NCI-H510A treated with DMSO at 0.1 percent for 48 hours (cell line): ENCODE results near the gene FOXR2.

Source experiments
- DNase-seq: peaks from one replicate; lab custom pipeline; 2025; lab: John Stamatoyannopoulos, UW

The FOXR2 gene, protein sequence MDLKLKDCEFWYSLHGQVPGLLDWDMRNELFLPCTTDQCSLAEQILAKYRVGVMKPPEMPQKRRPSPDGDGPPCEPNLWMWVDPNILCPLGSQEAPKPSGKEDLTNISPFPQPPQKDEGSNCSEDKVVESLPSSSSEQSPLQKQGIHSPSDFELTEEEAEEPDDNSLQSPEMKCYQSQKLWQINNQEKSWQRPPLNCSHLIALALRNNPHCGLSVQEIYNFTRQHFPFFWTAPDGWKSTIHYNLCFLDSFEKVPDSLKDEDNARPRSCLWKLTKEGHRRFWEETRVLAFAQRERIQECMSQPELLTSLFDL

DNA sequence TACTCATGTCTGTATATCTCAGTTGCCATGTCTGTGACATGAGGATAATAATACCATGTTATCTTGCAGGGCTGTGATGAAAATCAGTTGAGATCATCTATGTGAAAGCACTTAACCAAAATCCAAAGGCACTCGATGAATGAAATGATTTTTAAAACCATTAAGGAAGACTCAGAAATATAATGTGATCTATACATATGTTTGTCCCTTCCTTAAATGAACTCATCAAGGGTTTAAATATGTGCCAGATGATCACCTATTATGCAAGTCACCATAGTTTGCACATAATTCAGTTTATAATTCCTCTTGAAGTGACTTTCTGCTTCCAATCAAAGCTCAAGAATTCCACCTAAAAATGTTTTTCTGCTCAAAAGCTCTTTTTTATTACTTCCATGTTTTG is at the start of gene FOXR2:
Gene FOXR2, plus strand, starts transcription at position 301 of the 400 bp plus-strand sequence. CDS start 312 bp downstream, outside the sequence.
- no peak for DNase-seq

DNA sequence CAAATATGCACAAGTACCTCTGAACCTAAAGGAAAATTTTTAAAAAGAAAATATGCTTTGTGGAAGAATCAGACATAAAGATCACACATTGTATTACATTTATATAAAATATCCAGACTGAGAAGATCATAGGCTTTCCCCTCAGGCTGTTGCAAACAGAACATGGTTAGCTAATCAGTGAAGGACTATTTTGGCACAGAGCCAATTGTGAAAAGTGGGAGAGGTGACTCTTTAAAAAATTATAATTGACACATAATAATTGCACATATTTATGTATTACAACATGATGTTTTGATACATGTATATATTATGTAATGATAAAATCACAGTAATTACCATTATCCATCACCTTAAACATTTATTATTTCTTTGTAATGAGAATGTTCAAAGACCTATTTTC is 44.1 kb upstream of the FOXR2 start:
- no peak for DNase-seq

DNA sequence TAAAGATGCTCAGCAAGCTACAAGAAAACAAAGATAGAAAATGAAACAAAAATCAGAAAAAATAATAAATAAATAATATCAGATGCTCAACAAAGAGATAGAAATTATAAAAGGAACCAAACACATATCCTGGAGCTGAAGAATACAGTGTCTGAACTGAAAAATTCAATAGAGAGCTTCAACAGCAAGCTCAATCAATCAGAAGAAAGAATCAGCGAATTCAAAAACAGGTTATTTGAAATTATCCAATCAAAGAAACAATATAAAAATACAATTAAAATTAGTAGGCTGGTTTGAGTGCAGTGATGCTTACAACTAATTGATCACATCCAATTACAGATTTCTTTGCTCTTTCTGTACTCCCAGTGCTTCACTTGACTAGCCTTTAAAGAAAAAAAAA is 40.8 kb upstream of the FOXR2 start:
- no peak for DNase-seq

DNA sequence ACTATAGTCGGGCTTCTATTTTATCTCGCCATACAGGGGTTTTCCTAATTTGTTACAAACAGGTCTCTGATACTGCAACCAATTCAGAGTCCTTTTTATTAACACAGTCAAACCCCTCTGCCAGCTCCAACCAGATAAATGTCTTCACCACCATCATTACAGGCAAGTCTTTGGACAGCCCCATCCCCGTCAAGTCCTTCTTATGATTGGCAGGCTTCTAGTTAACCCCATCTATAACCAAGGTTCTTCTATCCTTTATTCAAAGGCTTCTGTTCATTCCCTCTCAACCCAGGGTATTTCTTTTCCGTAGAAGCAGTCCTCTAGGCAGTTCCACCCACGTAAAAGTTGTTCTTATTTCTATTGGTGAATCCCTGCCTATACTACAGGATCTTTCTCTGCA is 29.9 kb upstream of the FOXR2 start:
- DNase-seq: no peak

DNA sequence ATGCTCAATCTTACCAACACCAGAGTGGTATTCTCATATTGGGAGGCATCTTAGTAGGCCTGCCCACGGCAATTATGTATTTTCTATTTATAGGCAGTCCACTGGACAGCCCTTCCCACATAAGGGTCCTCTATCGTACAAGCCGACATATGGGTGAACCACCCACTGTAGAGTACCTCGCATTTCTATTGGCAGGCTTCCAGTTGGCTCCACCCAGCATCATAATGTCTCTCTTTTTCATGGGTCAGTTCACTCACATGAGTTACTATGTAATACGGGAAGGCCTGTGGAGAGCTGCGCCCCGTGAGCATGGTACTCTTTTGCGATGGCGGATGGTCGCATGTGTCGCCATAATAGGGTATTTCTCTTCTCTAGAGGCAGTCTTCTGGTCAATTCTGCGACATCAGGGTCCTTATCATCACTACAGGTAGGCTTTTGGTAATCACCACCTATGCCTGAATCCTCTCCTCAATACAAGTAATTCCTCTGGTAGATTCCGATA is 29.4 kb upstream of the FOXR2 start:
- DNase-seq: no peak

DNA sequence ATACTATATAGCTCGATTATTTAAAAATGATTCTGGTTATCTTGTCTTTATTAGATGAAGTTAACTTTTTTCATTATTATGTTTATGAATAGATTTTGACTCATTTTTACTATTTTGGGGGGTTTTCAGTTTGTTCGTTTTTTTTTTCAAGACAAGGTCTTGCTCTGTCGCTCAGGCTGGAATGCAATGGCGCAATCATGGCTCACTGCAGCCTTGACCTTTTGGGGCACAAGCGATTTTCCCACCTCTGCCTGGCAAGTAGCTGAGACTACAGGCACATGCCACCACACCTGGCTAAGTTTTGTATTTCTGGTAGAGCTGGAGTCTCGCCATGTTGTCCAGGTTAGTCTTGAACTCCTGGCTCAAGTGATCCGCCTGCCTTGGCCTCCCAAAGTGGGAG is 24.9 kb upstream of the FOXR2 start:
- no peak for DNase-seq

DNA sequence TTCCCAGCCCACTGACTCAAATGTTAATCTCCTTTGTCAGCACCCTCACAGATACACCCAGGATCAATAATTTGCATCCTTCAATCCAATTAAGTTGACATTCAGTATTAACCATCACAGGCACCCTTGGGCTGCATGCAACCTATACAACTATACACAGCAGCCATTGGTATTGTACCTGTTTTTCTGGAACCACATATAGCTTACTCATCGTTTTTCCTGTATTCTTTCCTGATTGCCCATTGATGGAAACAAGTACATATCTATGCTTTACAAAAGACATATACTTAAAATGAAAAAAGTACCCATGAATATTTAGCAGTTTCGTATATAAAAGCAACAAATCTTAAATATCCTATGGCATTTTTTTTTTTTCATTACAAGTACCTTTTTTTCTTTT is 3.7 kb upstream of the FOXR2 start:
- DNase-seq: no peak

DNA sequence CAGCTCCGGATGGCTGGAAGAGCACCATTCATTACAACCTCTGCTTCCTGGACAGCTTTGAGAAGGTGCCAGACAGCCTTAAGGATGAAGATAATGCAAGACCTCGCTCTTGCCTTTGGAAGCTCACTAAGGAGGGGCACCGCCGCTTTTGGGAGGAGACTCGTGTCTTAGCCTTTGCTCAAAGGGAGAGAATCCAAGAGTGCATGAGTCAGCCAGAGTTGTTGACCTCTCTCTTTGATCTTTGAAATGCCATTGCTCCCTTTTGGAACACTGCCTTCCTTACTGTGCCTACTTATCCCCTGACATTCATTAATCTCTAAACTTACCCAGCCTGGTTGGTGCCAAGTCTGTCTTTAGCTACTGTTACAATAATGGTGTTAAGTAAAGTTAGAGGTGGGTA is 1.2 kb downstream of the FOXR2 start:
- DNase-seq: no peak

DNA sequence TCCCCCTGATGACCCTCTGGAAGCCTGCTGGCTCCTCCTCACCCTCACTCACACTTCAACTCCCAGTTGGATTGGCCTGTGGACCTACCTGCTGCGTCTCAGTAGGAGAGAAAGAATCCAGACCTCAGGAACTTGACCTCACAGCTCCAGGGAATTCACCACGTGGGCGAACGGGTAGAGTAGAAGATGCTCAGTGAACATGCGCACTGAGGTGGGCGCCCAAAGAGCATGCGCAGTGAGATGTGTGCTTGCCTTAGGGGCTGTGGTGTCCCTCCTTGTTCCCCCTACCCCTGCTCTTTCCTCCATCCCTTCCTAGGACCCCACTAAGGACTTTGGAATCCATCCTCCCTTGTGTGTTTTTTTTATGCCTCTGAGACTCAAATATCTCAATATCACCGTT is 12.9 kb downstream of the FOXR2 start:
- DNase-seq: no peak

DNA sequence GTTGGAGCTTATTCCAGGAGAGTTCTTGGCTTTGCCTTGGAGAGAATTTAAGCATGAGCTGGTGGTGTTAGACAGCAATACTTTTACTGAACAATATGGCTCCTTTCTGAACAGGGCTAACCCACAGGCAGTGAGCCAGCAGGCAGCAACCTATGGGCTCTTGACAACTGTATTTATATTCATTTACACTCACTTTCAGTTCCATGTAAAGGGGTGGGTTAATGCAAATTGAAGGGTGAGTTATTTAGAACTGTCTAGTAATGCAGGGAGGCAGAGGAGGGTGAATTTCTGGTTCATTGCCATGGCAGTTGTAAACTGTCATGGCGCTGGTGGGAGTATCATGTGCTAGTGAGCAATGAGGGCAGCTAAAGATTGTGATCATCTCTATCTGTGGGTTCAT is 15.7 kb downstream of the FOXR2 start:
- DNase-seq: no peak

DNA sequence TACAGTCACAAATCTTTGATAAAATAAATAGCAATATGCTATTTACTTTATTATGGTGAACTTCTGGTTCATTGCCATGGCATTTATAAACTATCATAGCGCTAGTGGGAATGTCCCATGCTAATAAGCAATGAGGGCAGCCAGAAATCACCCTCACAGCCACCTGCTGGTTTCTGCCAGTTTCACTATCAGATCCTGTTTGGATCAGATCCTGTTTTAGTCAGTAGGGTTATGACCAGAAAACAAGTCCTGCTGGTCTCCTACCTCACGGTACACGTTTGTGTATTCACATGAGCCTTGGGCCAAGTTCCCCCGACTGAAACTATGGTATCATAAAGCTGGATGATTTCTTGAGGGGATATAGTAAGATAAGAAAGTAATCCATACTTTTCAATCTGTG is 17.7 kb downstream of the FOXR2 start:
- no peak for DNase-seq

DNA sequence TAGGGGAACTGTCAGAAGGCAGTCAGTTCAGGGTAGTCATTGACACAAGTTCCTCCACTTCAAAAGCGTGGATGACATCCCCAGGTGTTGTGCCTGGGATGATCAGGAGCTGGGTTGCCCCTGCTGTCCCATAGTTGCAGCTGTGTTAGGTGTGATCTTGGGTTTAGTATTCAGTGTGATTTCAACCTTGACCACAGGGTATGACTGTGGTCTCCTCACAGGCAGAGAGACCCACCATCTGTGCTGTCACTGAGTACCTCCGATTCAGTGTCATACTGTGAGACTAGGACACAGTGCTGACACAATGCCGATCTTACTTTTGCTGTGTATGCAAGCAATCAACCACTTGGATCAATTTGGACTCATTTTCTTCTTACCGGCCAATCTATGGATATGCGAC is 25.2 kb downstream of the FOXR2 start:
- DNase-seq: no peak

DNA sequence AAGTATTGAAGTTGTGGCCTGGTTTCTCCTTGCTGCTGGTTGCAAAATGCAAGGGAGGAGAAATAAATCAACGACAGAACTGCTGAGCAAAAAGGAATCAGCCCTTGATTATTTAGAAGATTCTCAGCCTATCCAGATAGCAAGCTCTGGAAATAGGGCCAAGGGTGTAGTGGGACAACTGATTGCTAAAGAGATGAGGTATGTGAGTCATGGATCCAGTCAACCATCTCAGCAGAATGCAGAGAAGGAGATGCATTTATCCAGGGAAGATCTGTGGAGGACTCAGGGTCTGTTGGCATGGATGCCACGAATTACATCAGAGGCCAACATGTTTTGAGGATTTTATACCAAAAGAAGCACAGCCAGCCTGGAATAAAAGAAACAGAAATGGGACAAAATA is 36.7 kb downstream of the FOXR2 start:
- no peak for DNase-seq

DNA sequence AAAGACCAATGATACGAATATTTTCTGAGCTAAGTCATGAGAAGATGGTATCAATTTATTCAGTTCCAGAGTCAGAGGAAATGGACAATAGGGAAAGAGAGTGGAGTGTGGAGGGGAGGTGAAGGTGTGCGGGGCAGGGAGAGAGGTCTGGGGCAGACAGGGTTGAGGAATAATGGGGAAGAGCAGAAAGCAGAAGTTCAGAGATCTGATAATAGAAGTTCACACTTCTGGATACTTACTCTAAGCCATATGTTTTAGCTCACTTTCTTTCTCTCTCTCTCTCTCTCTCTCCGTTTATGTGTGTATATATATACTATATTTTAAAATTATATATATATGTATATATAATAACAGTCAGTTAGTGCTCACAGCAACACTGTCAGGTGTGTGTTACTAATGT is 40.4 kb downstream of the FOXR2 start:
- DNase-seq: no peak

DNA sequence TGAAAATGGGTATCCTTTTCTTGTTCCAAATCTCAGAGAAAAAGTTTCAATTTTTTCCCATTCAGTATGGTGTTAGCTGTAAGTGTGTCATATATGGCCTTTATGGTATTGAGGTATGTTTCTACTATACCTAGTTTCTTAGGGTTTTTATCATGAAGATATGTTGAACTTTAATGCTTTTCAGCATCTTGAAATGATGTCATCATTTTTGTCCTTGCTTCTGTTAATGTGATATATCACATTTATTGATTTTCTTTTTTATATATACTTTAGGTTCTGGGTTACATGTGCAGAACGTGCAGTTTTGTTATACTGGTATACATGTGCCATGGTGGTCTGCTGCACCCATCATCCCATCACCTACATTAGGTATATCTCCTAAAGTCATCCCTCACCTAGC is 44.9 kb downstream of the FOXR2 start:
- DNase-seq: no peak
